K562 (cell line): Measurements from ENCODE around the gene UGP2. TPM values are rescaled to one million over a fixed set of nuclear protein-coding genes. Genes with fewer than 3 reads are reported as not detected.

Source experiments
- ATAC-seq: fragments of 200-7000 bp; cut with Tn5 transposase; 3 replicates; pipeline ENCODE4 v1.9.1; 2020; ENCODE audit warnings: moderate library complexity
- BruUV-seq: library from RNA; stranded (reverse); fragments of 400-500 nt; replicated peaks from 2 replicates; lab custom pipeline; 2021; lab: Mats Ljungman, UMichigan
- CTCF ChIA-PET: fragments of 300-600 bp; formaldehyde crosslinking; extraction: SDS; loops from one replicate; lab custom pipeline; 2021; ENCODE audit warnings: low intra/inter-chr PET ratio; lab: Yijun Ruan, JAX
- POLR2A ChIA-PET: fragments of 300-600, 350-650 bp; sonication (Branson Sonifier 250); formaldehyde crosslinking; extraction: SDS; loops from one replicate; lab custom pipeline; 2021; ENCODE audit warnings: antibody characterized with exemption, inconsistent platforms; lab: Yijun Ruan, JAX
- DNase-seq, 4 experiments: peaks; one replicate each; pipeline versions ENCODE4 v3.0.0 to v3.0.0-alpha.2; 2011 to 2018; ENCODE audit warnings: low spot score in 3 of 4, mixed read lengths in 3 of 4; ENCODE audit errors: extremely low read depth in 1 of 4
- FAIRE-seq: peaks from 2 replicates; lab custom pipeline; 2011; peaks lifted over from hg19 to GRCh38; lab: Jason Lieb, UNC
- H2AFZ ChIP-seq: 2 replicates; pipeline ENCODE4 v1.6.0; 2011; ENCODE audit warnings: low read depth, low read length, control low read depth, inconsistent platforms
- H3K27ac ChIP-seq: fragments of 200-600 bp; 3 replicates; pipeline ENCODE4 v1.8.0; 2011; ENCODE audit warnings: low read depth, mild to moderate bottlenecking, control low read depth, inconsistent platforms, low read length, moderate library complexity, mixed read lengths; ENCODE audit errors: extremely low read depth
- H3K27me3 ChIP-seq, 2 experiments: fragments of 300-600 bp in 1 of 2; 2 replicates in 1 of 2; 3 replicates in 1 of 2; pipeline versions ENCODE4 v1.6.0 to v1.8.0; 2011; ENCODE audit warnings: inconsistent platforms in 2 of 2, low read length in 2 of 2, mild to moderate bottlenecking in 1 of 2, mixed read lengths in 1 of 2, moderate library complexity in 1 of 2; ENCODE audit not compliant: control insufficient read depth in 2 of 2, insufficient read depth in 2 of 2
- H3K36me3 ChIP-seq: fragments of 300-600 bp; 3 replicates; pipeline ENCODE4 v1.8.0; 2011; ENCODE audit warnings: mild to moderate bottlenecking, low read length, inconsistent platforms; ENCODE audit not compliant: control insufficient read depth, insufficient read depth
- H3K4me1 ChIP-seq, 2 experiments: fragments of 200-600 bp in 1 of 2; replicated peaks in 1 of 2; 2 replicates in 1 of 2; 3 replicates in 1 of 2; pipeline versions ENCODE4 v1.5.1 to v1.8.0; 2011; ENCODE audit warnings: inconsistent platforms in 2 of 2, low read length in 2 of 2, mild to moderate bottlenecking in 1 of 2, mixed read lengths in 1 of 2, moderate library complexity in 1 of 2; ENCODE audit not compliant: control insufficient read depth in 2 of 2, insufficient read depth in 2 of 2
- H3K4me2 ChIP-seq: 2 replicates; pipeline ENCODE4 v1.6.1; 2011; ENCODE audit warnings: low read length, control low read depth, inconsistent platforms, mixed read lengths; ENCODE audit not compliant: insufficient read depth
- H3K4me3 ChIP-seq: fragments of 200-600 bp; sonication (generic), shearing (Covaris generic); 2 replicates; pipeline ENCODE4 v1.5.1; 2016; ENCODE audit warnings: control low read depth, inconsistent platforms
- H3K79me2 ChIP-seq: fragments of 200-600 bp; 3 replicates; pipeline ENCODE4 v1.8.0; 2011; ENCODE audit warnings: low read length, inconsistent platforms; ENCODE audit not compliant: control insufficient read depth, insufficient read depth
- H3K9ac ChIP-seq, 2 experiments: 2 replicates each; pipeline versions ENCODE4 v1.6.0 to v1.6.1; 2011; ENCODE audit warnings: low read depth in 2 of 2, low read length in 2 of 2, control low read depth in 1 of 2, inconsistent platforms in 1 of 2, mild to moderate bottlenecking in 1 of 2, mixed read lengths in 1 of 2; ENCODE audit not compliant: insufficient read depth in 1 of 2
- H3K9me1 ChIP-seq: one replicate; pipeline ENCODE4 v1.6.0; 2011; ENCODE audit warnings: inconsistent platforms, mild to moderate bottlenecking, low read length, moderate library complexity; ENCODE audit not compliant: control insufficient read depth, insufficient read depth
- H3K9me3 ChIP-seq: replicated peaks from 2 replicates; pipeline ENCODE4 v1.5.1; 2011; ENCODE audit warnings: low read depth, low read length, inconsistent platforms; ENCODE audit not compliant: control insufficient read depth, insufficient read depth
- H4K20me1 ChIP-seq: replicated peaks from 2 replicates; pipeline ENCODE4 v1.6.1; 2011; ENCODE audit warnings: low read length, inconsistent platforms, mixed read lengths; ENCODE audit not compliant: control insufficient read depth, insufficient read depth
- BCOR ChIP-seq: fragments of 450-650 bp; IDR thresholded peaks from 2 replicates; pipeline ENCODE4 v1.6.1; 2016
- DEAF1 ChIP-seq: fragments of 450-650 bp; formaldehyde crosslinking; IDR thresholded peaks from 2 replicates; pipeline ENCODE4 v1.4.0; 2020; ENCODE audit warnings: mild to moderate bottlenecking, moderate library complexity
- ELF1 ChIP-seq: fragments of 200-800 bp; sonication (Bioruptor generic); IDR thresholded peaks from 2 replicates; pipeline ENCODE4 v1.6.1; 2016; ENCODE audit warnings: missing genetic modification characterization, missing compliant biosample characterization
- FUS ChIP-seq: fragments of 200-400 bp; formaldehyde crosslinking; optimal IDR thresholded peaks from 2 replicates; pipeline ENCODE3; 2017; ENCODE audit warnings: low read depth, low read length
- HOMEZ ChIP-seq: fragments of 250-450 bp; sonication (Bioruptor Pico); IDR thresholded peaks from 2 replicates; pipeline ENCODE4 v1.4.0; 2020; ENCODE audit warnings: mild to moderate bottlenecking, moderate library complexity
- MLX ChIP-seq, 2 experiments: fragments of 450-650 bp in 1 of 2; sonication (generic) in 1 of 2; formaldehyde crosslinking; conservative IDR thresholded peaks; 2 replicates each; pipeline versions ENCODE4 v1.4.0 to v1.8.1; 2020 to 2022; ENCODE audit warnings: mild to moderate bottlenecking in 1 of 2, missing genetic modification reagents in 1 of 2
- MTF1 ChIP-seq: fragments of 250-450 bp; sonication (Bioruptor Pico); IDR thresholded peaks from 2 replicates; pipeline ENCODE4 v1.9.0; 2021; ENCODE audit warnings: moderate library complexity, mild to moderate bottlenecking, inconsistent platforms, borderline replicate concordance
- SMAD2 ChIP-seq: fragments of 150-350 bp; IDR thresholded peaks from 2 replicates; pipeline ENCODE4 v1.6.1; 2014; ENCODE audit warnings: low read depth, mild to moderate bottlenecking, low read length
- SRSF3 ChIP-seq: fragments of 200-400 bp; formaldehyde crosslinking; IDR thresholded peaks from 2 replicates; pipeline ENCODE4 v1.6.1; 2016; ENCODE audit warnings: mild to moderate bottlenecking, low read length, moderate library complexity; ENCODE audit not compliant: insufficient read depth
- TFE3 ChIP-seq: fragments of 450-650 bp; formaldehyde crosslinking; IDR thresholded peaks from 2 replicates; pipeline ENCODE4 v1.4.0; 2020; ENCODE audit warnings: mild to moderate bottlenecking, mixed read lengths
- ZBTB5 ChIP-seq: fragments of 450-650 bp; IDR thresholded peaks from 2 replicates; pipeline ENCODE4 v1.6.1; 2017; ENCODE audit warnings: antibody characterized with exemption
- ZNF212 ChIP-seq: fragments of 450-650 bp; formaldehyde crosslinking; IDR thresholded peaks from 2 replicates; pipeline ENCODE4 v1.4.0; 2020; ENCODE audit warnings: mild to moderate bottlenecking
- ZNF224 ChIP-seq: sonication (generic); formaldehyde crosslinking; IDR thresholded peaks from 2 replicates; pipeline ENCODE4 v1.8.0; 2022; ENCODE audit warnings: mild to moderate bottlenecking, missing genetic modification reagents
- WGBS: fragments of 100-300 bp; shearing (Covaris generic); methylation state at CpG from one replicate; pipeline ENCODE4 v1.1.6; 2016; ENCODE audit warnings: low coverage, mixed read lengths; ENCODE audit not compliant: insufficient coverage; ENCODE audit errors: missing lambda C conversion rate; 5-methylcytosine and 5-hydroxymethylcytosine counted together
- in situ Hi-C: fragments of 300-500 bp; cut with MboI; formaldehyde crosslinking; loops from 4 replicates; pipeline ENCODE4 v1.15.0; 2018; ENCODE audit warnings: inconsistent platforms, mixed read lengths
- intact Hi-C: fragments of 100-400 bp; cut with micrococcal nuclease; formaldehyde crosslinking; loops from 2 replicates; pipeline ENCODE4 v1.14.2; 2022
- polyA plus RNA-seq, 8 experiments: library from polyadenylated mRNA; depleted of rRNA in 4 of 8; stranded (reverse) in 5 of 8; unstranded in 3 of 8; fragments of >200 nt; fragmentation: Nextera tagmentation in 2 of 8; fragmentation: Illumina TruSeq in 1 of 8; extraction: Ambion mirVana in 2 of 8; extraction: Trizol in 1 of 8; gene quantifications; 2 replicates each; pipeline versions ENCODE4 v1.2.1 to v1.2.3, GENCODE V29; 2011 to 2014; ENCODE audit warnings: inconsistent platforms in 1 of 8, missing spikeins in 1 of 8
- total RNA-seq, 7 experiments: library from RNA; depleted of rRNA in 6 of 7; stranded (reverse); fragments of >200 nt in 6 of 7; fragmentation: Illumina TruSeq in 2 of 7; extraction: Trizol in 2 of 7; gene quantifications; 2 replicates each; pipeline versions ENCODE4 v1.2.1 to v1.2.3, GENCODE V29; 2011 to 2021; ENCODE audit warnings: low replicate concordance in 1 of 7

UGP2 gene
- total and polyA plus RNA-seq, 9 of the 15 experiments (the other 6 are each of a cell fraction or from before 2014, with no cell fraction given) = 25.2 to 69.3 (median 58.9) TPM

- ChIA-PET CTCF (no interaction called here), POLR2A (interaction anchor here (0.6 to 1.5 kb wide), 3 partner anchors 9 to 27 kb away, joined by 3 to 6 read pairs (median 5); no protein-coding TSS in a partner anchor)
- Histone ChIP-seq H3K27me3 (no peaks in the 10 kb centered on the region), H3K4me3 (no peak overlapping the region), H3K4me1 (no peaks in the 10 kb centered on the region), H3K9ac (no peak overlapping the region), H4K20me1 (no peaks in the 10 kb centered on the region), H2AFZ (no peak overlapping the region), H3K9me1 (peaks cover 4% of the 10 kb centered on the region), H3K79me2 (no peaks in the 10 kb centered on the region), H3K36me3 (peaks cover 23% of the 10 kb centered on the region), H3K4me2 (no peak overlapping the region), H3K9me3 (no peaks in the 10 kb centered on the region), H3K27ac (no peak overlapping the region)
- no peak for TF ChIP-seq BCOR
- no peak for TF ChIP-seq FUS
- no peak for TF ChIP-seq SRSF3
- TF ChIP-seq HOMEZ (CRISPR knock-in tag) = no peak
- no peak for TF ChIP-seq DEAF1 (CRISPR knock-in tag)
- no peak for TF ChIP-seq MLX (CRISPR knock-in tag; conservative IDR thresholded peaks at IDR 0.05)
- TF ChIP-seq SMAD2 = no peak
- TF ChIP-seq ZBTB5 = no peak
- TF ChIP-seq ELF1 = no peak
- no peak for TF ChIP-seq TFE3 (CRISPR knock-in tag)
- TF ChIP-seq ZNF212 (CRISPR knock-in tag) = no peak
- no peak for TF ChIP-seq MTF1 (CRISPR knock-in tag)
- no peak for TF ChIP-seq ZNF224
- DNase-seq (no peak), FAIRE-seq (no peak), ATAC-seq (no peak; the same call in 2 of the 3 replicates)
- in situ Hi-C loops (no loop called here), intact Hi-C loops (no loop called here)
- WGBS = 76% methylated on average over 5 of the region's 5 CpGs
- no TSS peak for BruUV-seq
Observed at GRCh38 chr2:63876311-63876710, 34.6 kb downstream of the UGP2 start.
